ENCODE data around the gene MAST2.

DNA sequence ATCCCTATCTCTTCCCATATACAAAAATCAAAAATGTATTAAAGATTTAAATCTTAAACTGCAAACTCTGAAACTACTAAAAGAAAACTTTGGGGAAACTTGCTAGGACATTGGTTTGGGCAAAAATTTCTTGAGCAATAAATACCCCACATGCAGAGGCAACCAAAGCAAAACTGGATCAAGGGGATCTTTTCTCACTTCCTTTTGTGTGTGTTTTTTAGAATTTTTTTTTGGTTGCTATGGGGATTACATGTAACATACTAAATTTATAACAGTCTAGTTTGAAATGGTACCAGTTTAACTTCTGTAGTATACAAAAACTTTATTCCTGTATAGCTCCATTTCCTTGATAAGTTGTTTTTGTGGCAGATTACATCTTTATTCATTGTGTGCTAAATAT lies 16.8 kb downstream of the MAST2 start:
- TF ChIP-seq, protein P1, sequence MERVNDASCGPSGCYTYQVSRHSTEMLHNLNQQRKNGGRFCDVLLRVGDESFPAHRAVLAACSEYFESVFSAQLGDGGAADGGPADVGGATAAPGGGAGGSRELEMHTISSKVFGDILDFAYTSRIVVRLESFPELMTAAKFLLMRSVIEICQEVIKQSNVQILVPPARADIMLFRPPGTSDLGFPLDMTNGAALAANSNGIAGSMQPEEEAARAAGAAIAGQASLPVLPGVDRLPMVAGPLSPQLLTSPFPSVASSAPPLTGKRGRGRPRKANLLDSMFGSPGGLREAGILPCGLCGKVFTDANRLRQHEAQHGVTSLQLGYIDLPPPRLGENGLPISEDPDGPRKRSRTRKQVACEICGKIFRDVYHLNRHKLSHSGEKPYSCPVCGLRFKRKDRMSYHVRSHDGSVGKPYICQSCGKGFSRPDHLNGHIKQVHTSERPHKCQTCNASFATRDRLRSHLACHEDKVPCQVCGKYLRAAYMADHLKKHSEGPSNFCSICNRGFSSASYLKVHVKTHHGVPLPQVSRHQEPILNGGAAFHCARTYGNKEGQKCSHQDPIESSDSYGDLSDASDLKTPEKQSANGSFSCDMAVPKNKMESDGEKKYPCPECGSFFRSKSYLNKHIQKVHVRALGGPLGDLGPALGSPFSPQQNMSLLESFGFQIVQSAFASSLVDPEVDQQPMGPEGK (CRISPR knock-in tag; IDR thresholded peaks at IDR 0.05; ENCODE audit: borderline replicate concordance) = no peak
- TF ChIP-seq ZNF70 (CRISPR knock-in tag; IDR thresholded peaks at IDR 0.05) (no peak), CSDC2 (CRISPR knock-in tag; IDR thresholded peaks at IDR 0.05) (no peak), PPARA (CRISPR knock-in tag; IDR thresholded peaks at IDR 0.05; ENCODE audit: borderline replicate concordance) (no peak), ZFP30 (CRISPR knock-in tag; IDR thresholded peaks at IDR 0.05) (no peak), BACH2 (CRISPR knock-in tag; IDR thresholded peaks at IDR 0.05; ENCODE audit: borderline replicate concordance) (no peak), ISL1 (CRISPR knock-in tag; IDR thresholded peaks at IDR 0.05) (no peak), OSR1 (CRISPR knock-in tag; IDR thresholded peaks at IDR 0.05) (no peak), ZC3H10 (CRISPR knock-in tag; IDR thresholded peaks at IDR 0.05) (no peak), TOX (CRISPR knock-in tag; IDR thresholded peaks at IDR 0.05; ENCODE audit: borderline replicate concordance) (no peak), RARB (CRISPR knock-in tag; IDR thresholded peaks at IDR 0.05) (no peak)
- TF ChIP-seq, protein P2, sequence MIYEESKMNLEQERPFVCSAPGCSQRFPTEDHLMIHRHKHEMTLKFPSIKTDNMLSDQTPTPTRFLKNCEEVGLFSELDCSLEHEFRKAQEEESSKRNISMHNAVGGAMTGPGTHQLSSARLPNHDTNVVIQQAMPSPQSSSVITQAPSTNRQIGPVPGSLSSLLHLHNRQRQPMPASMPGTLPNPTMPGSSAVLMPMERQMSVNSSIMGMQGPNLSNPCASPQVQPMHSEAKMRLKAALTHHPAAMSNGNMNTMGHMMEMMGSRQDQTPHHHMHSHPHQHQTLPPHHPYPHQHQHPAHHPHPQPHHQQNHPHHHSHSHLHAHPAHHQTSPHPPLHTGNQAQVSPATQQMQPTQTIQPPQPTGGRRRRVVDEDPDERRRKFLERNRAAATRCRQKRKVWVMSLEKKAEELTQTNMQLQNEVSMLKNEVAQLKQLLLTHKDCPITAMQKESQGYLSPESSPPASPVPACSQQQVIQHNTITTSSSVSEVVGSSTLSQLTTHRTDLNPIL (CRISPR knock-in tag; IDR thresholded peaks at IDR 0.05; ENCODE audit: low read depth) = no peak
- TF ChIP-seq, protein P3, sequence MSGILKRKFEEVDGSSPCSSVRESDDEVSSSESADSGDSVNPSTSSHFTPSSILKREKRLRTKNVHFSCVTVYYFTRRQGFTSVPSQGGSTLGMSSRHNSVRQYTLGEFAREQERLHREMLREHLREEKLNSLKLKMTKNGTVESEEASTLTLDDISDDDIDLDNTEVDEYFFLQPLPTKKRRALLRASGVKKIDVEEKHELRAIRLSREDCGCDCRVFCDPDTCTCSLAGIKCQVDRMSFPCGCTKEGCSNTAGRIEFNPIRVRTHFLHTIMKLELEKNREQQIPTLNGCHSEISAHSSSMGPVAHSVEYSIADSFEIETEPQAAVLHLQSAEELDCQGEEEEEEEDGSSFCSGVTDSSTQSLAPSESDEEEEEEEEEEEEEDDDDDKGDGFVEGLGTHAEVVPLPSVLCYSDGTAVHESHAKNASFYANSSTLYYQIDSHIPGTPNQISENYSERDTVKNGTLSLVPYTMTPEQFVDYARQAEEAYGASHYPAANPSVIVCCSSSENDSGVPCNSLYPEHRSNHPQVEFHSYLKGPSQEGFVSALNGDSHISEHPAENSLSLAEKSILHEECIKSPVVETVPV (CRISPR knock-in tag; IDR thresholded peaks at IDR 0.05) = no peak

Measured in SK-N-SH treated with all-trans-retinoic acid at 6 μM for 48 hours (cell line).